K562 (cell line): Measurements from ENCODE around the gene FOSL2. TPM values are rescaled to one million over a fixed set of nuclear protein-coding genes. Genes with fewer than 3 reads are reported as not detected.

Source experiments
- ATAC-seq: fragments of 200-7000 bp; cut with Tn5 transposase; 3 replicates; pipeline ENCODE4 v1.9.1; 2020; ENCODE audit warnings: moderate library complexity
- BruUV-seq: library from RNA; stranded (reverse); fragments of 400-500 nt; replicated peaks from 2 replicates; lab custom pipeline; 2021; lab: Mats Ljungman, UMichigan
- CTCF ChIA-PET: fragments of 300-600 bp; formaldehyde crosslinking; extraction: SDS; loops from one replicate; lab custom pipeline; 2021; ENCODE audit warnings: low intra/inter-chr PET ratio; lab: Yijun Ruan, JAX
- POLR2A ChIA-PET: fragments of 300-600, 350-650 bp; sonication (Branson Sonifier 250); formaldehyde crosslinking; extraction: SDS; loops from one replicate; lab custom pipeline; 2021; ENCODE audit warnings: antibody characterized with exemption, inconsistent platforms; lab: Yijun Ruan, JAX
- DNase-seq, 4 experiments: peaks; one replicate each; pipeline versions ENCODE4 v3.0.0 to v3.0.0-alpha.2; 2011 to 2018; ENCODE audit warnings: low spot score in 3 of 4, mixed read lengths in 3 of 4; ENCODE audit errors: extremely low read depth in 1 of 4
- FAIRE-seq: peaks from 2 replicates; lab custom pipeline; 2011; peaks lifted over from hg19 to GRCh38; lab: Jason Lieb, UNC
- H2AFZ ChIP-seq: 2 replicates; pipeline ENCODE4 v1.6.0; 2011; ENCODE audit warnings: low read depth, low read length, control low read depth, inconsistent platforms
- H3K27ac ChIP-seq: fragments of 200-600 bp; 3 replicates; pipeline ENCODE4 v1.8.0; 2011; ENCODE audit warnings: low read depth, mild to moderate bottlenecking, control low read depth, inconsistent platforms, low read length, moderate library complexity, mixed read lengths; ENCODE audit errors: extremely low read depth
- H3K27me3 ChIP-seq, 2 experiments: fragments of 300-600 bp in 1 of 2; 2 replicates in 1 of 2; 3 replicates in 1 of 2; pipeline versions ENCODE4 v1.6.0 to v1.8.0; 2011; ENCODE audit warnings: inconsistent platforms in 2 of 2, low read length in 2 of 2, mild to moderate bottlenecking in 1 of 2, mixed read lengths in 1 of 2, moderate library complexity in 1 of 2; ENCODE audit not compliant: control insufficient read depth in 2 of 2, insufficient read depth in 2 of 2
- H3K36me3 ChIP-seq: fragments of 300-600 bp; 3 replicates; pipeline ENCODE4 v1.8.0; 2011; ENCODE audit warnings: mild to moderate bottlenecking, low read length, inconsistent platforms; ENCODE audit not compliant: control insufficient read depth, insufficient read depth
- H3K4me1 ChIP-seq, 2 experiments: fragments of 200-600 bp in 1 of 2; replicated peaks in 1 of 2; 2 replicates in 1 of 2; 3 replicates in 1 of 2; pipeline versions ENCODE4 v1.5.1 to v1.8.0; 2011; ENCODE audit warnings: inconsistent platforms in 2 of 2, low read length in 2 of 2, mild to moderate bottlenecking in 1 of 2, mixed read lengths in 1 of 2, moderate library complexity in 1 of 2; ENCODE audit not compliant: control insufficient read depth in 2 of 2, insufficient read depth in 2 of 2
- H3K4me2 ChIP-seq: 2 replicates; pipeline ENCODE4 v1.6.1; 2011; ENCODE audit warnings: low read length, control low read depth, inconsistent platforms, mixed read lengths; ENCODE audit not compliant: insufficient read depth
- H3K4me3 ChIP-seq: fragments of 200-600 bp; sonication (generic), shearing (Covaris generic); 2 replicates; pipeline ENCODE4 v1.5.1; 2016; ENCODE audit warnings: control low read depth, inconsistent platforms
- H3K79me2 ChIP-seq: fragments of 200-600 bp; 3 replicates; pipeline ENCODE4 v1.8.0; 2011; ENCODE audit warnings: low read length, inconsistent platforms; ENCODE audit not compliant: control insufficient read depth, insufficient read depth
- H3K9ac ChIP-seq, 2 experiments: 2 replicates each; pipeline versions ENCODE4 v1.6.0 to v1.6.1; 2011; ENCODE audit warnings: low read depth in 2 of 2, low read length in 2 of 2, control low read depth in 1 of 2, inconsistent platforms in 1 of 2, mild to moderate bottlenecking in 1 of 2, mixed read lengths in 1 of 2; ENCODE audit not compliant: insufficient read depth in 1 of 2
- H3K9me1 ChIP-seq: one replicate; pipeline ENCODE4 v1.6.0; 2011; ENCODE audit warnings: inconsistent platforms, mild to moderate bottlenecking, low read length, moderate library complexity; ENCODE audit not compliant: control insufficient read depth, insufficient read depth
- H3K9me3 ChIP-seq: replicated peaks from 2 replicates; pipeline ENCODE4 v1.5.1; 2011; ENCODE audit warnings: low read depth, low read length, inconsistent platforms; ENCODE audit not compliant: control insufficient read depth, insufficient read depth
- H4K20me1 ChIP-seq: replicated peaks from 2 replicates; pipeline ENCODE4 v1.6.1; 2011; ENCODE audit warnings: low read length, inconsistent platforms, mixed read lengths; ENCODE audit not compliant: control insufficient read depth, insufficient read depth
- BHLHE40 ChIP-seq: IDR thresholded peaks from 2 replicates; pipeline ENCODE4 v1.6.1; 2011; ENCODE audit warnings: low read length, improper control_type of control experiment
- CHD1 ChIP-seq: fragments of 200-600 bp; sonication (generic); IDR thresholded peaks from one replicate; pipeline ENCODE4 v1.6.1; 2012; ENCODE audit warnings: mild to moderate bottlenecking, moderate library complexity, low read length, inconsistent platforms
- SIRT6 ChIP-seq: IDR thresholded peaks from one replicate; pipeline ENCODE4 v1.6.1; 2012; ENCODE audit warnings: low read depth, mild to moderate bottlenecking, control low read depth, inconsistent platforms, low read length, moderate library complexity
- YY1 ChIP-seq, 3 experiments: IDR thresholded peaks; 2 replicates each; pipeline ENCODE4 v1.6.1; 2011; ENCODE audit warnings: low read length in 2 of 3, mild to moderate bottlenecking in 2 of 3, moderate library complexity in 2 of 3, borderline replicate concordance in 1 of 3, control low read depth in 1 of 3, low read depth in 1 of 3; ENCODE audit not compliant: insufficient read depth in 3 of 3, insufficient replicate concordance in 2 of 3, control insufficient read depth in 1 of 3, insufficient read length in 1 of 3; ENCODE audit errors: extremely low read depth in 1 of 3
- WGBS: fragments of 100-300 bp; shearing (Covaris generic); methylation state at CpG from one replicate; pipeline ENCODE4 v1.1.6; 2016; ENCODE audit warnings: low coverage, mixed read lengths; ENCODE audit not compliant: insufficient coverage; ENCODE audit errors: missing lambda C conversion rate; 5-methylcytosine and 5-hydroxymethylcytosine counted together
- in situ Hi-C: fragments of 300-500 bp; cut with MboI; formaldehyde crosslinking; loops from 4 replicates; pipeline ENCODE4 v1.15.0; 2018; ENCODE audit warnings: inconsistent platforms, mixed read lengths
- intact Hi-C: fragments of 100-400 bp; cut with micrococcal nuclease; formaldehyde crosslinking; loops from 2 replicates; pipeline ENCODE4 v1.14.2; 2022
- polyA plus RNA-seq, 8 experiments: library from polyadenylated mRNA; depleted of rRNA in 4 of 8; stranded (reverse) in 5 of 8; unstranded in 3 of 8; fragments of >200 nt; fragmentation: Nextera tagmentation in 2 of 8; fragmentation: Illumina TruSeq in 1 of 8; extraction: Ambion mirVana in 2 of 8; extraction: Trizol in 1 of 8; gene quantifications; 2 replicates each; pipeline versions ENCODE4 v1.2.1 to v1.2.3, GENCODE V29; 2011 to 2014; ENCODE audit warnings: inconsistent platforms in 1 of 8, missing spikeins in 1 of 8
- total RNA-seq, 7 experiments: library from RNA; depleted of rRNA in 6 of 7; stranded (reverse); fragments of >200 nt in 6 of 7; fragmentation: Illumina TruSeq in 2 of 7; extraction: Trizol in 2 of 7; gene quantifications; 2 replicates each; pipeline versions ENCODE4 v1.2.1 to v1.2.3, GENCODE V29; 2011 to 2021; ENCODE audit warnings: low replicate concordance in 1 of 7

FOSL2 gene
- total and polyA plus RNA-seq, 9 of the 15 experiments (the other 6 are each of a cell fraction or from before 2014, with no cell fraction given): 0.04 to 2.9 (median 0.80) TPM

DNA sequence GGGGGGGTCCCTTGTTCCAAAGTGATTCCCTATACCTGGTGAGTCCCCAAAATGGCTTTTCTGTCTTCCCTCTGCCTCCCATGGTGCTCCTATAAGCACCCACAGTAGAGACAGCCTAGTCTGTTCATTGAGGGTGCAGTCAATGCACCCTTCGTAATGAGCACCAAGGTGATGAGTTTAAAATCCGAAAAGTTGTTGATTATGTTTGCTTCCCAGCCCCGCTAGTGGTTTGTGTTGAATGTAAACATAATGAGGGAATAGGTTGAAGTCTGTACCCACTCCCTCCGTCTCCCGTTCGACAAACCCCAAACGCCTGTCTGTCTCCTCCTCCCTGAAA is 2.3 kb downstream of the FOSL2 start:
- no peaks in the 10 kb centered on the region for H3K9me3 ChIP-seq
- H3K4me1 ChIP-seq: peaks cover 9 to 34% of the 10 kb centered on the region in 2 experiments; a peak in 4 of 5 replicates
- ChIA-PET CTCF (no interaction called here), POLR2A (no interaction called here)
- intact Hi-C loops: loop anchor here (5.0 to 10.0 kb wide), 4 partner anchors 128 to 670 kb away; partner anchors contain the start of genes BABAM2 and RBKS
- no peaks in the 10 kb centered on the region for H3K36me3 ChIP-seq
- no peak overlapping the region for H3K4me2 ChIP-seq
- 33% methylated on average over 7 of the region's 7 CpGs for WGBS
- in situ Hi-C loops: no loop called here
- no peaks in the 10 kb centered on the region for H4K20me1 ChIP-seq
- no peak for ATAC-seq
- no peak for DNase-seq
- no peak overlapping the region for H3K27ac ChIP-seq
- no peaks in the 10 kb centered on the region for H3K9me1 ChIP-seq
- no peak for FAIRE-seq
- TF ChIP-seq BHLHE40 (no peak), CHD1 (no peak), YY1 (IDR thresholded peaks at IDR 0.05; ENCODE audit: borderline replicate concordance in 1 of 3, control insufficient read depth in 1 of 3, extremely low read depth in 1 of 3, insufficient read depth in 3 of 3, insufficient read length in 1 of 3, insufficient replicate concordance in 2 of 3, low read depth in 1 of 3, low read length in 2 of 3) (no peak), SIRT6 (no peak)
- H3K27me3 ChIP-seq: peaks cover 7 to 32% of the 10 kb centered on the region in 2 experiments; a peak in 4 of 5 replicates
- H3K79me2 ChIP-seq: no peaks in the 10 kb centered on the region
- BruUV-seq: no TSS peak
- no peak overlapping the region for H2AFZ ChIP-seq
- H3K9ac ChIP-seq: no peak overlapping the region
- no peak overlapping the region for H3K4me3 ChIP-seq
